Thyroid gland (tissue), 4 donors: ENCODE data around the gene ZFYVE21.

Experiments
- CTCF ChIP-seq, 6 experiments: fragments of 200-600 bp in 3 of 6; fragments of 450-650 bp in 3 of 6; sonication (generic) in 3 of 6; IDR thresholded peaks; one replicate each; pipeline ENCODE4 v1.5.1; 2016 to 2019; ENCODE audit warnings: antibody characterized with exemption in 6 of 6, mild to moderate bottlenecking in 2 of 6, inconsistent platforms in 1 of 6, moderate library complexity in 1 of 6
- POLR2A ChIP-seq, 2 donors: fragments of 450-650 bp; IDR thresholded peaks; one replicate each; pipeline ENCODE4 v1.6.1; 2017; ENCODE audit warnings: antibody characterized with exemption in 2 of 2, mild to moderate bottlenecking in 2 of 2, moderate library complexity in 1 of 2

- TF ChIP-seq CTCF (IDR thresholded peaks at IDR 0.05) (no peak), POLR2A (IDR thresholded peaks at IDR 0.05) (no peak)
These were observed 27.9 kb upstream of the ZFYVE21 start for GRCh38 chr14:103687712-103688111.
